ENCODE results near the gene FAM78A.

GRCh38 chr9:131304676-131305355 lies 28.5 kb upstream of the FAM78A start:
- TF ChIP-seq FOXP1 (CRISPR knock-in tag; IDR thresholded peaks at IDR 0.05; ENCODE audit: borderline replicate concordance) (no peak), HMGA2 (CRISPR knock-in tag; IDR thresholded peaks at IDR 0.05) (no peak), CBFB (CRISPR knock-in tag; IDR thresholded peaks at IDR 0.05; ENCODE audit: low read depth) (no peak), JUN (CRISPR knock-in tag; IDR thresholded peaks at IDR 0.05) (no peak), MAX (CRISPR knock-in tag; IDR thresholded peaks at IDR 0.05) (no peak)
- TF ChIP-seq, protein P1, sequence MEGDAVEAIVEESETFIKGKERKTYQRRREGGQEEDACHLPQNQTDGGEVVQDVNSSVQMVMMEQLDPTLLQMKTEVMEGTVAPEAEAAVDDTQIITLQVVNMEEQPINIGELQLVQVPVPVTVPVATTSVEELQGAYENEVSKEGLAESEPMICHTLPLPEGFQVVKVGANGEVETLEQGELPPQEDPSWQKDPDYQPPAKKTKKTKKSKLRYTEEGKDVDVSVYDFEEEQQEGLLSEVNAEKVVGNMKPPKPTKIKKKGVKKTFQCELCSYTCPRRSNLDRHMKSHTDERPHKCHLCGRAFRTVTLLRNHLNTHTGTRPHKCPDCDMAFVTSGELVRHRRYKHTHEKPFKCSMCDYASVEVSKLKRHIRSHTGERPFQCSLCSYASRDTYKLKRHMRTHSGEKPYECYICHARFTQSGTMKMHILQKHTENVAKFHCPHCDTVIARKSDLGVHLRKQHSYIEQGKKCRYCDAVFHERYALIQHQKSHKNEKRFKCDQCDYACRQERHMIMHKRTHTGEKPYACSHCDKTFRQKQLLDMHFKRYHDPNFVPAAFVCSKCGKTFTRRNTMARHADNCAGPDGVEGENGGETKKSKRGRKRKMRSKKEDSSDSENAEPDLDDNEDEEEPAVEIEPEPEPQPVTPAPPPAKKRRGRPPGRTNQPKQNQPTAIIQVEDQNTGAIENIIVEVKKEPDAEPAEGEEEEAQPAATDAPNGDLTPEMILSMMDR (IDR thresholded peaks at IDR 0.05): no peak
- TF ChIP-seq, protein P2, sequence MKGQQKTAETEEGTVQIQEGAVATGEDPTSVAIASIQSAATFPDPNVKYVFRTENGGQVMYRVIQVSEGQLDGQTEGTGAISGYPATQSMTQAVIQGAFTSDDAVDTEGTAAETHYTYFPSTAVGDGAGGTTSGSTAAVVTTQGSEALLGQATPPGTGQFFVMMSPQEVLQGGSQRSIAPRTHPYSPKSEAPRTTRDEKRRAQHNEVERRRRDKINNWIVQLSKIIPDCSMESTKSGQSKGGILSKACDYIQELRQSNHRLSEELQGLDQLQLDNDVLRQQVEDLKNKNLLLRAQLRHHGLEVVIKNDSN (CRISPR knock-in tag; IDR thresholded peaks at IDR 0.05): no peak
- TF ChIP-seq, protein P3, sequence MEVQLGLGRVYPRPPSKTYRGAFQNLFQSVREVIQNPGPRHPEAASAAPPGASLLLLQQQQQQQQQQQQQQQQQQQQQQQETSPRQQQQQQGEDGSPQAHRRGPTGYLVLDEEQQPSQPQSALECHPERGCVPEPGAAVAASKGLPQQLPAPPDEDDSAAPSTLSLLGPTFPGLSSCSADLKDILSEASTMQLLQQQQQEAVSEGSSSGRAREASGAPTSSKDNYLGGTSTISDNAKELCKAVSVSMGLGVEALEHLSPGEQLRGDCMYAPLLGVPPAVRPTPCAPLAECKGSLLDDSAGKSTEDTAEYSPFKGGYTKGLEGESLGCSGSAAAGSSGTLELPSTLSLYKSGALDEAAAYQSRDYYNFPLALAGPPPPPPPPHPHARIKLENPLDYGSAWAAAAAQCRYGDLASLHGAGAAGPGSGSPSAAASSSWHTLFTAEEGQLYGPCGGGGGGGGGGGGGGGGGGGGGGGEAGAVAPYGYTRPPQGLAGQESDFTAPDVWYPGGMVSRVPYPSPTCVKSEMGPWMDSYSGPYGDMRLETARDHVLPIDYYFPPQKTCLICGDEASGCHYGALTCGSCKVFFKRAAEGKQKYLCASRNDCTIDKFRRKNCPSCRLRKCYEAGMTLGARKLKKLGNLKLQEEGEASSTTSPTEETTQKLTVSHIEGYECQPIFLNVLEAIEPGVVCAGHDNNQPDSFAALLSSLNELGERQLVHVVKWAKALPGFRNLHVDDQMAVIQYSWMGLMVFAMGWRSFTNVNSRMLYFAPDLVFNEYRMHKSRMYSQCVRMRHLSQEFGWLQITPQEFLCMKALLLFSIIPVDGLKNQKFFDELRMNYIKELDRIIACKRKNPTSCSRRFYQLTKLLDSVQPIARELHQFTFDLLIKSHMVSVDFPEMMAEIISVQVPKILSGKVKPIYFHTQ (CRISPR knock-in tag; IDR thresholded peaks at IDR 0.05): no peak
